RWPE2 (cell line): ENCODE results near the gene NR1D1.

Source experiments
- ATAC-seq: fragments of 200-7000 bp; cut with Tn5 transposase; 3 replicates; pipeline ENCODE4 v1.9.1; 2021; ENCODE audit warnings: low read depth
- DNase-seq: peaks from one replicate; pipeline ENCODE4 v3.0.0-alpha.2; 2020; ENCODE audit warnings: low spot score
- H3K27ac ChIP-seq: fragments of 450-650 bp; 2 replicates; pipeline ENCODE4 v1.5.1; 2017; ENCODE audit warnings: mild to moderate bottlenecking; ENCODE audit not compliant: poor library complexity, severe bottlenecking
- H3K27me3 ChIP-seq: fragments of 250-450 bp; sonication (Bioruptor Pico); 2 replicates; pipeline ENCODE4 v1.5.1; 2021; ENCODE audit warnings: mild to moderate bottlenecking, moderate library complexity; ENCODE audit not compliant: insufficient read depth, poor library complexity, severe bottlenecking
- H3K36me3 ChIP-seq: fragments of 250-450 bp; sonication (Bioruptor Pico); 2 replicates; pipeline ENCODE4 v1.5.1; 2020; ENCODE audit warnings: low read depth, mild to moderate bottlenecking, moderate library complexity
- H3K4me1 ChIP-seq: fragments of 250-450 bp; sonication (Bioruptor Pico); 2 replicates; pipeline ENCODE4 v1.5.1; 2021; ENCODE audit warnings: mild to moderate bottlenecking, moderate library complexity; ENCODE audit not compliant: insufficient read depth, poor library complexity, severe bottlenecking
- H3K4me3 ChIP-seq: fragments of 250-450 bp; sonication (Bioruptor Pico); 2 replicates; pipeline ENCODE4 v1.5.1; 2021; ENCODE audit warnings: mild to moderate bottlenecking, moderate library complexity; ENCODE audit not compliant: severe bottlenecking
- H3K9me3 ChIP-seq: fragments of 250-450 bp; sonication (Bioruptor Pico); 2 replicates; pipeline ENCODE4 v1.5.1; 2021; ENCODE audit warnings: mild to moderate bottlenecking, moderate library complexity; ENCODE audit not compliant: severe bottlenecking
- TF ChIP-seq, protein P1 (sequence below): fragments of 450-650 bp; IDR thresholded peaks from one replicate; pipeline ENCODE4 v1.5.1; 2017; ENCODE audit warnings: mild to moderate bottlenecking, moderate library complexity; ENCODE audit not compliant: poor library complexity, severe bottlenecking

NR1D1 gene

GRCh38 chr17:40108970-40109824 is 8.8 kb upstream of the NR1D1 start:
- no peak for DNase-seq
- H3K27me3 ChIP-seq, result no peaks in the 10 kb centered on the region
- H3K27ac ChIP-seq, result peak overlapping the region; percentile 6
- TF ChIP-seq, protein P1, sequence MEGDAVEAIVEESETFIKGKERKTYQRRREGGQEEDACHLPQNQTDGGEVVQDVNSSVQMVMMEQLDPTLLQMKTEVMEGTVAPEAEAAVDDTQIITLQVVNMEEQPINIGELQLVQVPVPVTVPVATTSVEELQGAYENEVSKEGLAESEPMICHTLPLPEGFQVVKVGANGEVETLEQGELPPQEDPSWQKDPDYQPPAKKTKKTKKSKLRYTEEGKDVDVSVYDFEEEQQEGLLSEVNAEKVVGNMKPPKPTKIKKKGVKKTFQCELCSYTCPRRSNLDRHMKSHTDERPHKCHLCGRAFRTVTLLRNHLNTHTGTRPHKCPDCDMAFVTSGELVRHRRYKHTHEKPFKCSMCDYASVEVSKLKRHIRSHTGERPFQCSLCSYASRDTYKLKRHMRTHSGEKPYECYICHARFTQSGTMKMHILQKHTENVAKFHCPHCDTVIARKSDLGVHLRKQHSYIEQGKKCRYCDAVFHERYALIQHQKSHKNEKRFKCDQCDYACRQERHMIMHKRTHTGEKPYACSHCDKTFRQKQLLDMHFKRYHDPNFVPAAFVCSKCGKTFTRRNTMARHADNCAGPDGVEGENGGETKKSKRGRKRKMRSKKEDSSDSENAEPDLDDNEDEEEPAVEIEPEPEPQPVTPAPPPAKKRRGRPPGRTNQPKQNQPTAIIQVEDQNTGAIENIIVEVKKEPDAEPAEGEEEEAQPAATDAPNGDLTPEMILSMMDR, result peak; percentile 8
- ATAC-seq, result no peak
- H3K4me3 ChIP-seq, result no peak overlapping the region
- no peaks in the 10 kb centered on the region for H3K9me3 ChIP-seq
- no peaks in the 10 kb centered on the region for H3K36me3 ChIP-seq
- H3K4me1 ChIP-seq, result peaks cover 54% of the 10 kb centered on the region

DNA sequence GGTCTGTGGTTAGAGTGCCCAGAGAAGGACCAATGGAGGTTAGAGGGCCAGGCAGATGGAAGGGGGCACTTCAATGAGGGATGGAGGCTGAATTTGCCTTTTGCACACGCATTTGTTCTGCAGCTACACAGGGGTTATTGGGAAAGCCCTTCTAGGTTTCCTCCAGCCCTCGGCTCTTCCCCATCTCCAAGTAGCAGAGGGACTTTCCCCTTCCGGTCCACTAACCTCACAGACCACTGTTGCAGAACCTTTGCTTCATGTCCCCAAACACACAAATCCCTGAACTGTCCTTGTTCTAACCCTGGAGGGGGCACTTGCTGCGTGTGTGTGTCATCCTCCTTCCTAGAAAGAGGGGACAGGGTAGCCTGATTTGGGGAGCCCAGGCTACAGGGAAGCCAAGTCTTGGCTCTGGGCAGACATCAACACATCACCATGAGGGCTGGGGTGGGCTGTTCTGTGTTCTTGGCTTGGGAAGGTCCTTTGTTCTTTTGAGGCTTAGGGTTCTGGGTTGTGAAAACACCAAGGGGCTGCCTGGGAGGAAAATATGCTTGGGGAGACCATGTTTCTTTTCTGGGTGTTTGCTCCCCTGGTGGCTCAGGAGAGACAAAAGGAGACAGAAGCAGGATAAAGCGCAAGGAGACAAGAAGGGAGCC is 7.3 kb upstream of the NR1D1 start:
- Histone ChIP-seq H3K9me3 (no peaks in the 10 kb centered on the region), H3K4me1 (peaks cover 48% of the 10 kb centered on the region), H3K4me3 (no peak overlapping the region), H3K27ac (peak overlapping the region; percentile 6), H3K36me3 (no peaks in the 10 kb centered on the region), H3K27me3 (no peaks in the 10 kb centered on the region)
- TF ChIP-seq, protein P1, result no peak
- no peak for ATAC-seq
- DNase-seq, result no peak

GRCh38 chr17:40106760-40107521 is 6.6 kb upstream of the NR1D1 start:
- Histone ChIP-seq H3K4me3 (no peak overlapping the region), H3K36me3 (no peaks in the 10 kb centered on the region), H3K9me3 (no peaks in the 10 kb centered on the region), H3K27ac (no peak overlapping the region), H3K4me1 (peaks cover 41% of the 10 kb centered on the region), H3K27me3 (no peaks in the 10 kb centered on the region)
- DNase-seq, result no peak
- TF ChIP-seq, protein P1, result no peak
- no peak for ATAC-seq

DNA sequence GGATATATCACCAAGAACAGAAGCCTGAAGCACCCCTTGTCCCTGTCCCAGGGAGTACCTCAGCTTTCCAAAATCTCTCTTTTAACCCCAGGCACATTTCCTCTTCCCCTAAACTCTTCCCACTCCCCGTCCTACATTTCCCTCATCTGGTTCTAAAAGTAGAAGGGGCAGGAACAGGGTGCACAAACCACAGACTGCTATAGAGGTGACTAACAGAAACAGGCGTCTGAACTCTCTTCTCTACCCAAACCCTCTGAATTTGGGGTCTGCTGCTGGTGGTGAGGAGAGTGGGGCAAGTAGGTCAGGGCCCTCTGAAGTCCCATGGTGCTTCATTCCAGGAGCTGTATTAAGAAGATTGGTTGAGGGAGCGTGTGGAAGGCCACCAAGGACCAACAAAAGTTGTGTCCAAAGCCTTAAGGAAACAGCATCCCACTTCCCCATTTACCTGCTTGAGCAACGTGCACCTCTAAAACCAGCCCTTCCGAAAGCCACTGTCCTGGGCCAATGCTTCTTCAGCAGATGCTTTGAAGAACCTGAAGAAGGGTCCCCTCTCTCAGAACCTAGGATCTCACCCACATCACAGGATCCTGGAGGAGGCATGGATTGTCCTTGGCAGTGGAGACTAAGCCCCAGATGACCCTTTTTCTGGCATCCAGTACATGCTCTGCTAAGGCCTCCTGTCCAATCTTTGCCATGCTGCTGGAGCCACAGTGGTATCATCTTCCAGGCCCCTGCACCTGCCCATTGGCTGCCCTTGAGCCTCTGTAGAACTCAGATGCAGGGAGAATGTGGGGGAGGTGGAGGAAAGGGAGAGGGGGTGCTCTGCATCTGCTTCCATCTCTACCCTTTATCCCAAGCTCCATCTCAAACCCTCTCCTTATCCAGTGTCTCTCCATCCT is 5.7 kb upstream of the NR1D1 start:
- H3K27ac ChIP-seq, result no peak overlapping the region
- TF ChIP-seq, protein P1, result no peak
- H3K9me3 ChIP-seq, result no peaks in the 10 kb centered on the region
- DNase-seq, result no peak
- no peak overlapping the region for H3K4me3 ChIP-seq
- no peaks in the 10 kb centered on the region for H3K27me3 ChIP-seq
- peaks cover 40% of the 10 kb centered on the region for H3K4me1 ChIP-seq
- H3K36me3 ChIP-seq, result no peaks in the 10 kb centered on the region
- no peak for ATAC-seq
